GM23248 (cell line): ENCODE results near the gene ATP4A. TPM values are rescaled to one million over a fixed set of nuclear protein-coding genes. Genes with fewer than 3 reads are reported as not detected.
A peak's percentile ranks its signal among the peaks of the same experiment; 100 is the strongest.

ENCODE experiments used
- DNase-seq: peaks from one replicate; pipeline ENCODE4 v3.0.0-alpha.2; 2015
- H2AFZ ChIP-seq: fragments of 200-600 bp; sonication (generic); 2 replicates; pipeline ENCODE4 v1.6.1; 2016; ENCODE audit warnings: antibody characterized with exemption
- H3F3A ChIP-seq: fragments of 200-600 bp; sonication (generic); 2 replicates; pipeline ENCODE4 v1.6.1; 2016; ENCODE audit warnings: mild to moderate bottlenecking, antibody characterized with exemption, mixed run types; ENCODE audit not compliant: insufficient read depth
- H3K27ac ChIP-seq: fragments of 200-600 bp; sonication (generic); 2 replicates; pipeline ENCODE4 v1.5.1; 2016; ENCODE audit warnings: mild to moderate bottlenecking
- H3K27me3 ChIP-seq: fragments of 200-600 bp; sonication (generic); replicated peaks from 2 replicates; pipeline ENCODE4 v1.6.1; 2016; ENCODE audit warnings: mild to moderate bottlenecking; ENCODE audit not compliant: insufficient read depth
- H3K36me3 ChIP-seq: fragments of 200-600 bp; sonication (generic); 2 replicates; pipeline ENCODE4 v1.6.1; 2016; ENCODE audit warnings: low read depth, mild to moderate bottlenecking
- H3K4me1 ChIP-seq: fragments of 200-600 bp; sonication (generic); 2 replicates; pipeline ENCODE4 v1.6.1; 2016; ENCODE audit warnings: mild to moderate bottlenecking; ENCODE audit not compliant: insufficient read depth
- H3K4me2 ChIP-seq: fragments of 200-600 bp; sonication (generic); one replicate; pipeline ENCODE4 v1.6.1; 2016; ENCODE audit warnings: mild to moderate bottlenecking; ENCODE audit not compliant: unreplicated experiment
- H3K4me3 ChIP-seq: fragments of 200-600 bp; sonication (generic); 2 replicates; pipeline ENCODE4 v1.5.1; 2016; ENCODE audit warnings: mild to moderate bottlenecking
- H3K79me2 ChIP-seq: fragments of 200-600 bp; sonication (generic); 2 replicates; pipeline ENCODE4 v1.6.1; 2016; ENCODE audit warnings: mild to moderate bottlenecking; ENCODE audit not compliant: insufficient read depth
- H3K9ac ChIP-seq: fragments of 200-600 bp; sonication (generic); 2 replicates; pipeline ENCODE4 v1.6.1; 2016; ENCODE audit warnings: mild to moderate bottlenecking
- H3K9me2 ChIP-seq: fragments of 200-600 bp; sonication (generic); 2 replicates; pipeline ENCODE4 v1.6.1; 2016; ENCODE audit warnings: mixed run types, mild to moderate bottlenecking, moderate library complexity; ENCODE audit not compliant: insufficient read depth
- H3K9me3 ChIP-seq: fragments of 200-600 bp; sonication (generic); one replicate; pipeline ENCODE4 v1.6.1; 2017; ENCODE audit warnings: low read depth
- H4K20me1 ChIP-seq: fragments of 200-600 bp; sonication (generic); 2 replicates; pipeline ENCODE4 v1.6.0; 2016; ENCODE audit not compliant: insufficient read depth
- EZH2 ChIP-seq: fragments of 200-600 bp; sonication (generic); IDR thresholded peaks from 2 replicates; pipeline ENCODE4 v1.6.1; 2018; ENCODE audit warnings: antibody characterized with exemption, mild to moderate bottlenecking; ENCODE audit not compliant: insufficient read depth, poor library complexity, severe bottlenecking
- EZH2phosphoT487 ChIP-seq: fragments of 200-600 bp; sonication (generic); IDR thresholded peaks from 2 replicates; pipeline ENCODE4 v1.6.1; 2018; ENCODE audit warnings: antibody characterized with exemption, moderate library complexity, mild to moderate bottlenecking, low read depth; ENCODE audit not compliant: insufficient read depth
- WGBS, 2 experiments: methylation state at CpG; one replicate each; pipeline ENCODE4 v1.1.6; 2015 to 2017; ENCODE audit warnings: low lambda C conversion rate in 2 of 2, low coverage in 1 of 2; ENCODE audit errors: missing lambda C conversion rate in 2 of 2; 5-methylcytosine and 5-hydroxymethylcytosine counted together
- in situ Hi-C: fragments of 300-500 bp; cut with MboI; formaldehyde crosslinking; loops from 2 replicates; pipeline ENCODE4 v1.15.0; 2020
- polyA plus RNA-seq: library from polyadenylated mRNA; unstranded; fragments of >200 nt; fragmentation: Nextera tagmentation; extraction: Ambion mirVana; gene quantifications from 2 replicates; pipeline ENCODE4 v1.2.1, GENCODE V29; 2016
- total RNA-seq: library from RNA; depleted of rRNA; stranded (reverse); fragments of >200 nt; shearing (Covaris generic); gene quantifications from 2 replicates; pipeline ENCODE4 v1.2.3, GENCODE V29; 2014; rRNA removed

ATP4A gene
- total and polyA plus RNA-seq, 2 experiments from 2014 or later, result not detected

DNA sequence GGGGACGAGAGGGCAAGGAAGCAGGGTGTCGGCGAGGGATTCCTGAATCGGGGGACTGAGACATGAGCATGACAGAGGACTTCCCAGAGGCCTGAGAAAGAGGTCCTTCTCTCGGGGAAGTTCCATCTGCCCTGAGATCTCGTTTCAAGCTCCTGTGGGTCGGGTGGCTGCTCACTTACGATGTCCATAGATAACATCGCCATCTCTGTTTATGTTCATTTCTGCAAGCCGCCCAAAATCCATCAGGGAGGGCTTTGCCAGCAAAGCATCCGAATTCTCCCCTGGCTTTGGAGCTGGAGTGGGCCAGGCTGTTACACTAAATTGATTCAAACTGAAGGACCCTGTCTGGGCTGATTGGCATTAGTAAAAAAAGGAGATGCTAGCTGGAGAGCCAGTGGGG is 55.9 kb downstream of the ATP4A start:
- Histone ChIP-seq H3F3A (no peaks in the 10 kb centered on the region), H3K36me3 (no peaks in the 10 kb centered on the region), H4K20me1 (no peaks in the 10 kb centered on the region), H3K4me1 (peaks cover 8% of the 10 kb centered on the region; the same call in 1 of the 2 replicates), H3K4me3 (no peak overlapping the region), H3K4me2 (no peak overlapping the region), H3K27ac (no peak overlapping the region), H3K9ac (no peak overlapping the region), H3K9me2 (no peaks in the 10 kb centered on the region), H3K27me3 (no peaks in the 10 kb centered on the region), H3K9me3 (no peaks in the 10 kb centered on the region), H2AFZ (no peak overlapping the region), H3K79me2 (no peaks in the 10 kb centered on the region)
- no peak for TF ChIP-seq EZH2phosphoT487
- no peak for DNase-seq
- in situ Hi-C loops, result no loop called here
- WGBS, 2 experiments, result 63 to 69% methylated on average over 11 of the region's 11 CpGs

GRCh38 chr19:35506011-35506410 is 57.4 kb downstream of the ATP4A start:
- in situ Hi-C loops, result no loop called here
- H3K27me3 ChIP-seq, result no peaks in the 10 kb centered on the region
- H3K27ac ChIP-seq, result no peak overlapping the region
- 48 to 58% methylated on average over 7 of the region's 7 CpGs for WGBS, 2 experiments
- peaks cover 13% of the 10 kb centered on the region; the same call in 1 of the 2 replicates for H3K4me1 ChIP-seq
- no peak overlapping the region for H2AFZ ChIP-seq
- no peak overlapping the region for H3K4me2 ChIP-seq
- no peaks in the 10 kb centered on the region for H4K20me1 ChIP-seq
- H3K9me2 ChIP-seq, result no peaks in the 10 kb centered on the region
- no peaks in the 10 kb centered on the region for H3K36me3 ChIP-seq
- no peak for TF ChIP-seq EZH2phosphoT487
- DNase-seq, result no peak
- H3K9me3 ChIP-seq, result no peaks in the 10 kb centered on the region
- H3F3A ChIP-seq, result no peaks in the 10 kb centered on the region
- H3K79me2 ChIP-seq, result no peaks in the 10 kb centered on the region
- no peak overlapping the region for H3K9ac ChIP-seq
- H3K4me3 ChIP-seq, result no peak overlapping the region

DNA sequence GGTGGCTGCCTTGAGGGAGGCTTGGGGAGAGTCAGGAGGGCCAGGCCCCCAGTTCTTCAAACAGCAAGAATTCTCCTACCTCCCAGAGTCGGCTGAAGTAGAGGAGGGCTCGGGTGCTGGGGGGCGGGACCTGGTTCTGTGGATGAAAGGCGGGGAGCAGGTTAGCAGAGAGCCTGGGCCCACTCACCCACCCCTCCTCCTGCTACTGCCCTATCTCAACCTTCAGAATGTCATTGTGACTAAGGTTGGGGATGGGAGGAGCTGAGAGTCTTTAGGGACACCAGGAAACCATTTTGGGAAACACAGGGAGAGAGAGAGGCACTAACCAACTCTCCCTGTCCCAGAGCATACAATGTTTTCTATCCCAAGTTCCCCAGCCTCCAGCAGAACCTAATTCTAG is 60.7 kb downstream of the ATP4A start:
- H3F3A ChIP-seq, result no peaks in the 10 kb centered on the region
- no peak for TF ChIP-seq EZH2phosphoT487
- TF ChIP-seq EZH2, result no peak
- H4K20me1 ChIP-seq, result no peaks in the 10 kb centered on the region
- in situ Hi-C loops, result no loop called here
- no peak overlapping the region for H3K4me2 ChIP-seq
- no peak overlapping the region for H2AFZ ChIP-seq
- H3K4me3 ChIP-seq, result no peak overlapping the region
- no peaks in the 10 kb centered on the region; the same call in 1 of the 2 replicates for H3K27me3 ChIP-seq
- H3K27ac ChIP-seq, result no peak overlapping the region
- H3K36me3 ChIP-seq, result no peaks in the 10 kb centered on the region
- H3K79me2 ChIP-seq, result no peaks in the 10 kb centered on the region
- no peaks in the 10 kb centered on the region for H3K9me2 ChIP-seq
- 58 to 61% methylated on average over 4 of the region's 4 CpGs for WGBS, 2 experiments
- H3K9me3 ChIP-seq, result no peaks in the 10 kb centered on the region
- 0 out of 2 replicates have a peak, but pooled peaks cover 5% of the 10 kb centered on the region for H3K4me1 ChIP-seq
- no peak overlapping the region for H3K9ac ChIP-seq
- DNase-seq, result no peak

DNA sequence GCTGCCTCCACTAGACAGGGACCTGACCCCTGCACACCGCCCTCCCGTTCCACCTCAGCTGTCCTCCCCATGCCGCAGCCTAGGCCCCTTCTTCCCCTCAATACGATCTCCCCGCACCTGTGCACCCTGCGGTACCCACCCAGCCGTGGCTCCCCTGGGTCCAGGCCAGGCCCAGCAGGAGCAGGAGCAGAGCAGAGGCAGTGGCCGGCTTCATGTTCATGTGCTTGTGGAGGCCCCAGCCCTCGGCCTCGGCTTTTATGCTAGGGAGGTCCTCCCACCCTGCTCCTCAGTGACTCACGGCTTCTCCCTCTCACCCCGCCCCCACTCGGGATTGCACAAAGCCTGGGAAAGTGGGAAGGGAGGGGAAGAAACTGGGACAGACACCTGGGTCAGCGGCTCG is 61.8 kb downstream of the ATP4A start:
- H3K9ac ChIP-seq, result no peak overlapping the region
- no peak for TF ChIP-seq EZH2
- no peak for TF ChIP-seq EZH2phosphoT487
- H3K4me3 ChIP-seq, result no peak overlapping the region
- in situ Hi-C loops, result no loop called here
- no peak overlapping the region for H3K4me2 ChIP-seq
- H3K27ac ChIP-seq, result no peak overlapping the region
- H3K36me3 ChIP-seq, result no peaks in the 10 kb centered on the region
- no peaks in the 10 kb centered on the region for H3F3A ChIP-seq
- no peaks in the 10 kb centered on the region; the same call in 1 of the 2 replicates for H3K27me3 ChIP-seq
- no peaks in the 10 kb centered on the region for H3K79me2 ChIP-seq
- DNase-seq, result peak; percentile 53
- no peaks in the 10 kb centered on the region for H4K20me1 ChIP-seq
- no peaks in the 10 kb centered on the region for H3K9me2 ChIP-seq
- 54 to 60% methylated on average over 15 of the region's 15 CpGs for WGBS, 2 experiments
- no peaks in the 10 kb centered on the region for H3K9me3 ChIP-seq
- 0 out of 2 replicates have a peak, but pooled peaks cover 5% of the 10 kb centered on the region for H3K4me1 ChIP-seq
- no peak overlapping the region for H2AFZ ChIP-seq

DNA sequence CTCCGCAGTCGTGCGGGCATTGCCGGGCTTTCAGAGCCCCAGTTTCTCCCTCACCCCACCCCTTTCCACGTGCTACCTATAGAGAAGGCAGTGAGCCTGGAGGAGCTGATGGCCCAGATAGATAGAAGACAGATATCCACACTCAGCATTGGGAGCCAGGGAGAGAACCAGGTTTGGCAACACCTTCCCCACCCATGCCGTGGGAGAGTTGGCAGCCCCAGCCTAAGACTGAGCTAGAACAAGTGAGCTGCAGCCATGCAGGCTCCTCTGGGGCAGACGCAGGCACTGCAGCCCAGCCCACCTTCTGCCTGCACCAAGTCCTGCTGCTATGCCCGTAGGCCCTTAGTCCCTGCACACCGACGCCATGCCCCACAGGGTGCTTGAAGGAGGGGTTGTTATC is 62.8 kb downstream of the ATP4A start:
- H3K27me3 ChIP-seq, result no peaks in the 10 kb centered on the region; the same call in 1 of the 2 replicates
- 75 to 81% methylated on average over 9 to 10 of the region's 10 CpGs for WGBS, 2 experiments
- TF ChIP-seq EZH2 (no peak), EZH2phosphoT487 (no peak)

More for the DNA sequence above, 62.8 kb downstream of the ATP4A start:
- Histone ChIP-seq H3K4me3 (no peak overlapping the region), H3K79me2 (no peaks in the 10 kb centered on the region), H3F3A (no peaks in the 10 kb centered on the region), H3K27ac (no peak overlapping the region), H2AFZ (no peak overlapping the region), H3K4me1 (0 out of 2 replicates have a peak, but pooled peaks cover 5% of the 10 kb centered on the region), H3K9ac (no peak overlapping the region), H4K20me1 (no peaks in the 10 kb centered on the region), H3K4me2 (no peak overlapping the region), H3K9me2 (no peaks in the 10 kb centered on the region), H3K36me3 (no peaks in the 10 kb centered on the region), H3K9me3 (no peaks in the 10 kb centered on the region)
- in situ Hi-C loops, result no loop called here
- DNase-seq, result no peak

Other genes starting within 250 kb of the ATP4A start
- not detected in 2 replicates for gene CD22, start 234.5 kb downstream of the ATP4A start, total RNA-seq
- 0.16 and 0.28 TPM in 2 replicates for gene CD22, start 234.5 kb downstream of the ATP4A start, polyA plus RNA-seq
- not detected in 2 replicates for gene FFAR1, start 215.8 kb downstream of the ATP4A start, total RNA-seq
- not detected in 2 replicates for gene FFAR1, start 215.8 kb downstream of the ATP4A start, polyA plus RNA-seq
- not detected in 2 replicates for gene FFAR3, start 205.2 kb downstream of the ATP4A start, total RNA-seq
- gene FFAR3, start 205.2 kb downstream of the ATP4A start, polyA plus RNA-seq, result not detected in 2 replicates
- not detected in 2 replicates for gene GPR42, start 192.6 kb downstream of the ATP4A start, total RNA-seq
- not detected in 2 replicates for gene GPR42, start 192.6 kb downstream of the ATP4A start, polyA plus RNA-seq
- gene FFAR2, start 115.4 kb downstream of the ATP4A start, total RNA-seq, result not detected in 2 replicates
- gene FFAR2, start 115.4 kb downstream of the ATP4A start, polyA plus RNA-seq, result not detected in 2 replicates
- not detected in 2 replicates for gene KRTDAP, start 73.2 kb downstream of the ATP4A start, total RNA-seq
- not detected in 2 replicates for gene KRTDAP, start 73.2 kb downstream of the ATP4A start, polyA plus RNA-seq
- gene DMKN, start 50.0 kb downstream of the ATP4A start, total RNA-seq, result 20.0 and 25.4 TPM in 2 replicates
- 30.9 and 34.5 TPM in 2 replicates for gene DMKN, start 50.0 kb downstream of the ATP4A start, polyA plus RNA-seq
- gene SBSN, start 35.3 kb downstream of the ATP4A start, total RNA-seq, result 3.2 and 4.3 TPM in 2 replicates
- 7.9 and 8.8 TPM in 2 replicates for gene SBSN, start 35.3 kb downstream of the ATP4A start, polyA plus RNA-seq
- not detected in 2 replicates for gene GAPDHS, start 30.2 kb downstream of the ATP4A start, total RNA-seq
- not detected in 2 replicates for gene GAPDHS, start 30.2 kb downstream of the ATP4A start, polyA plus RNA-seq
- 108 and 129 TPM in 2 replicates for gene TMEM147, start 18.0 kb downstream of the ATP4A start, total RNA-seq
- 203 and 214 TPM in 2 replicates for gene TMEM147, start 18.0 kb downstream of the ATP4A start, polyA plus RNA-seq
- gene PMIS2, start 22.5 kb upstream of the ATP4A start, total RNA-seq, result not detected in 2 replicates
- not detected in 2 replicates for gene PMIS2, start 22.5 kb upstream of the ATP4A start, polyA plus RNA-seq
- gene HAUS5, start 49.1 kb upstream of the ATP4A start, total RNA-seq, result 8.5 and 10.1 TPM in 2 replicates
- gene HAUS5, start 49.1 kb upstream of the ATP4A start, polyA plus RNA-seq, result 7.4 and 9.6 TPM in 2 replicates
- gene RBM42, start 65.4 kb upstream of the ATP4A start, total RNA-seq, result 57.3 and 74.7 TPM in 2 replicates
- 82.5 and 86.2 TPM in 2 replicates for gene RBM42, start 65.4 kb upstream of the ATP4A start, polyA plus RNA-seq
- not detected in 2 replicates for gene ETV2, start 78.1 kb upstream of the ATP4A start, total RNA-seq
- 0.91 and 0.93 TPM in 2 replicates for gene ETV2, start 78.1 kb upstream of the ATP4A start, polyA plus RNA-seq
- gene COX6B1, start 84.7 kb upstream of the ATP4A start, total RNA-seq, result 328 and 423 TPM in 2 replicates
- 448 and 472 TPM in 2 replicates for gene COX6B1, start 84.7 kb upstream of the ATP4A start, polyA plus RNA-seq
- gene UPK1A, start 102.9 kb upstream of the ATP4A start, total RNA-seq, result not detected in 2 replicates
- not detected in 2 replicates for gene UPK1A, start 102.9 kb upstream of the ATP4A start, polyA plus RNA-seq
- not detected in 2 replicates for gene ZBTB32, start 140.9 kb upstream of the ATP4A start, total RNA-seq
- not detected in 2 replicates for gene ZBTB32, start 140.9 kb upstream of the ATP4A start, polyA plus RNA-seq
- gene KMT2B, start 154.3 kb upstream of the ATP4A start, total RNA-seq, result 6.8 and 7.5 TPM in 2 replicates
- 4.0 and 4.1 TPM in 2 replicates for gene KMT2B, start 154.3 kb upstream of the ATP4A start, polyA plus RNA-seq
- 1.4 TPM in 1 of 2 replicates, not detected in the other for gene IGFLR1, start 178.8 kb upstream of the ATP4A start, total RNA-seq
- 3.2 and 3.3 TPM in 2 replicates for gene IGFLR1, start 178.8 kb upstream of the ATP4A start, polyA plus RNA-seq
- gene U2AF1L4, start 181.8 kb upstream of the ATP4A start, total RNA-seq, result 10.7 and 18.8 TPM in 2 replicates
- gene U2AF1L4, start 181.8 kb upstream of the ATP4A start, polyA plus RNA-seq, result 23.1 and 25.3 TPM in 2 replicates
- 15.7 and 21.6 TPM in 2 replicates for gene PSENEN, start 182.0 kb upstream of the ATP4A start, total RNA-seq
- 99.7 and 108 TPM in 2 replicates for gene PSENEN, start 182.0 kb upstream of the ATP4A start, polyA plus RNA-seq
- 12.0 and 12.3 TPM in 2 replicates for gene LIN37, start 184.9 kb upstream of the ATP4A start, total RNA-seq
- 9.5 and 9.7 TPM in 2 replicates for gene LIN37, start 184.9 kb upstream of the ATP4A start, polyA plus RNA-seq
- gene HSPB6, start 193.4 kb upstream of the ATP4A start, total RNA-seq, result 14.1 and 24.3 TPM in 2 replicates
- 220 and 238 TPM in 2 replicates for gene HSPB6, start 193.4 kb upstream of the ATP4A start, polyA plus RNA-seq
- gene PROSER3, start 194.5 kb upstream of the ATP4A start, total RNA-seq, result 2.7 and 7.6 TPM in 2 replicates
- 10.9 and 12.6 TPM in 2 replicates for gene PROSER3, start 194.5 kb upstream of the ATP4A start, polyA plus RNA-seq
- 2.0 and 24.9 TPM in 2 replicates for gene ARHGAP33, start 211.9 kb upstream of the ATP4A start, total RNA-seq
- 1.1 and 1.9 TPM in 2 replicates for gene ARHGAP33, start 211.9 kb upstream of the ATP4A start, polyA plus RNA-seq
- not detected in 2 replicates for gene PRODH2, start 249.2 kb upstream of the ATP4A start, total RNA-seq
- not detected in 2 replicates for gene PRODH2, start 249.2 kb upstream of the ATP4A start, polyA plus RNA-seq